AG09309 (cell line): ENCODE data around the gene HOXD9.
A peak's percentile ranks its signal among the peaks of the same experiment; 100 is the strongest.

ENCODE experiments used
- DNase-seq: peaks from one replicate; pipeline ENCODE4 v3.0.0-alpha.2; 2010; ENCODE audit warnings: low read depth
- H3K4me3 ChIP-seq: 2 replicates; pipeline ENCODE4 v1.5.1; 2011; ENCODE audit warnings: mild to moderate bottlenecking, low read depth, low read length, moderate library complexity; ENCODE audit not compliant: control insufficient read depth
- TF ChIP-seq, protein P1 (sequence below): IDR thresholded peaks from 2 replicates; pipeline ENCODE4 v1.5.1; 2011; ENCODE audit warnings: mild to moderate bottlenecking, low read depth, low read length, inconsistent platforms; ENCODE audit not compliant: insufficient read depth, control insufficient read depth; ENCODE audit errors: missing control alignments

The HOXD9 gene

GRCh38 chr2:176117823-176118371 is 4.6 kb upstream of the HOXD9 start:
- TF ChIP-seq, protein P1, sequence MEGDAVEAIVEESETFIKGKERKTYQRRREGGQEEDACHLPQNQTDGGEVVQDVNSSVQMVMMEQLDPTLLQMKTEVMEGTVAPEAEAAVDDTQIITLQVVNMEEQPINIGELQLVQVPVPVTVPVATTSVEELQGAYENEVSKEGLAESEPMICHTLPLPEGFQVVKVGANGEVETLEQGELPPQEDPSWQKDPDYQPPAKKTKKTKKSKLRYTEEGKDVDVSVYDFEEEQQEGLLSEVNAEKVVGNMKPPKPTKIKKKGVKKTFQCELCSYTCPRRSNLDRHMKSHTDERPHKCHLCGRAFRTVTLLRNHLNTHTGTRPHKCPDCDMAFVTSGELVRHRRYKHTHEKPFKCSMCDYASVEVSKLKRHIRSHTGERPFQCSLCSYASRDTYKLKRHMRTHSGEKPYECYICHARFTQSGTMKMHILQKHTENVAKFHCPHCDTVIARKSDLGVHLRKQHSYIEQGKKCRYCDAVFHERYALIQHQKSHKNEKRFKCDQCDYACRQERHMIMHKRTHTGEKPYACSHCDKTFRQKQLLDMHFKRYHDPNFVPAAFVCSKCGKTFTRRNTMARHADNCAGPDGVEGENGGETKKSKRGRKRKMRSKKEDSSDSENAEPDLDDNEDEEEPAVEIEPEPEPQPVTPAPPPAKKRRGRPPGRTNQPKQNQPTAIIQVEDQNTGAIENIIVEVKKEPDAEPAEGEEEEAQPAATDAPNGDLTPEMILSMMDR = no peak
- no peak for DNase-seq
- H3K4me3 ChIP-seq = no peak overlapping the region

DNA sequence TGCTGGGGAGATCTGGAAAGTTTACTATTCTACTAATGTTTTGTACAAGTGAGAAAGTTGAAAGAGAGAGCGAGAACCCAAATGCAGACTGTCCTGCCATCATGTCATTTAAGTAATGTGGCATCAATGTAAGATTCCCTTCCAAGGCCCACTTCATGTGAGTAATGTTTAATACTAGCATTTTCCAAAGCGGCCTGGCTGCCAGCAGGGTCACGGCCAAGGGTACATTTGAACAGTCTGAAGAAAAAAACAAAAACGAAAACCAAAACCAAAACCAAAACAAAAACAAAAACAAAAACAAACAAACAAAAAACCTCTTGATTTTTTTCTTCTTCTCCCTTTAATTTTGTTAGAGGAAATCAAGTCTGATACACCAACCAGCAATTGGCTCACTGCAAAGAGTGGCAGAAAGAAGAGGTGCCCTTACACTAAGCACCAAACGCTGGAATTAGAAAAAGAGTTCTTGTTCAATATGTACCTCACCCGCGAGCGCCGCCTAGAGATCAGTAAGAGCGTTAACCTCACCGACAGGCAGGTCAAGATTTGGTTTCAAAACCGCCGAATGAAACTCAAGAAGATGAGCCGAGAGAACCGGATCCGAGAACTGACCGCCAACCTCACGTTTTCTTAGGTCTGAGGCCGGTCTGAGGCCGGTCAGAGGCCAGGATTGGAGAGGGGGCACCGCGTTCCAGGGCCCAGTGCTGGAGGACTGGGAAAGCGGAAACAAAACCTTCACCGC is 3.7 kb upstream of the HOXD9 start:
- TF ChIP-seq, protein P1 = peak; percentile 24
- H3K4me3 ChIP-seq = no peak overlapping the region
- DNase-seq = no peak

DNA sequence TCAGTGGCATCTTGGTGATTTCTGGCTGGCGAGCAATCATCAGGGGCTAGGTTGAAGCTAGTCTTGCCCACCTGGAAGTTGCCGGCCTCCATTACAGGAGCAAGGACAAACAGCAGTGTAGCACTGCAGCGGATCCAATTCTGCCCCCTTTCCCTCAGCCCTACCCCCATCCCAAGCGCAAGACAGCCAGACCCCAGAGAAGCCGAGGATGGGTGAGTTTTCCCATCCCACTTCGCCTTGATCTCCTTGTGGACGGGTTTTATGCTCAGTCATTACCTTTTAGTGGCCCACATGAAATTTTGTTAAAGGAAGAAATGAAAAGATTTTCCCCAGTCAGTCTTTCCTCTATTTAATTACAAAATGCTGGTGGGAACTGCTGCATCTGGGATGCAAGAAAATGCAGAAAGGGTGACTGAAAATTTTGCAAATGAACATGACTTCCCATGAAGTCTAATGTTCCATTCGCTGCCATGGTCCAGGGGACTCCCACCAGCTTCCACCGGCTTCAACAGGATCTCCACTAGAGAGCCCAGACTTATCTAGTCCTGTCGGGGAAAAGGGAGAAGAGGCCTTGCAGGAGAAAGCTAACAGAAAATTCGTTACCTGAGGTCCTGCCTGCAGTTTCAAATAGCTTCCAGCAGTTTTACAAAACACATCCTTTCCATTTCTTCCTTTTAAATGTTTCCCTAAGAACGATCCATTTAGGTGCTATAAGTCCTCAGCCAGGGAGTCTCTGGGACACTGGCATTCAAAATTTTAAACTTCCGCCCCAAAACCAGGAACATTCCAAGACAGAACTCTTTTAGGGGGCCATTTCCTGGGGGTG is 1.9 kb upstream of the HOXD9 start:
- H3K4me3 ChIP-seq = no peak overlapping the region
- TF ChIP-seq, protein P1 = no peak
- no peak for DNase-seq

- TF ChIP-seq, protein P1 = no peak
- DNase-seq = no peak
- no peak overlapping the region for H3K4me3 ChIP-seq
Measured at GRCh38 chr2:176121190-176122051, 1.1 kb upstream of the HOXD9 start.

- no peak for DNase-seq
- peak overlapping the region; percentile 8; the same call in 1 of the 2 replicates for H3K4me3 ChIP-seq
- TF ChIP-seq, protein P1 = no peak
Measured at GRCh38 chr2:176122052-176122682, 352 bp upstream of the HOXD9 start.
